NB4 (cell line): ENCODE data around the gene APCDD1.

Experiments used
- CTCF ChIP-seq: IDR thresholded peaks from one replicate; pipeline ENCODE4 v1.5.1; 2012; ENCODE audit warnings: low read depth, low read length
- POLR2A ChIP-seq: IDR thresholded peaks from 2 replicates; pipeline ENCODE4 v1.6.1; 2011; ENCODE audit warnings: mild to moderate bottlenecking; ENCODE audit not compliant: insufficient read length; ENCODE audit errors: extremely low read depth

DNA sequence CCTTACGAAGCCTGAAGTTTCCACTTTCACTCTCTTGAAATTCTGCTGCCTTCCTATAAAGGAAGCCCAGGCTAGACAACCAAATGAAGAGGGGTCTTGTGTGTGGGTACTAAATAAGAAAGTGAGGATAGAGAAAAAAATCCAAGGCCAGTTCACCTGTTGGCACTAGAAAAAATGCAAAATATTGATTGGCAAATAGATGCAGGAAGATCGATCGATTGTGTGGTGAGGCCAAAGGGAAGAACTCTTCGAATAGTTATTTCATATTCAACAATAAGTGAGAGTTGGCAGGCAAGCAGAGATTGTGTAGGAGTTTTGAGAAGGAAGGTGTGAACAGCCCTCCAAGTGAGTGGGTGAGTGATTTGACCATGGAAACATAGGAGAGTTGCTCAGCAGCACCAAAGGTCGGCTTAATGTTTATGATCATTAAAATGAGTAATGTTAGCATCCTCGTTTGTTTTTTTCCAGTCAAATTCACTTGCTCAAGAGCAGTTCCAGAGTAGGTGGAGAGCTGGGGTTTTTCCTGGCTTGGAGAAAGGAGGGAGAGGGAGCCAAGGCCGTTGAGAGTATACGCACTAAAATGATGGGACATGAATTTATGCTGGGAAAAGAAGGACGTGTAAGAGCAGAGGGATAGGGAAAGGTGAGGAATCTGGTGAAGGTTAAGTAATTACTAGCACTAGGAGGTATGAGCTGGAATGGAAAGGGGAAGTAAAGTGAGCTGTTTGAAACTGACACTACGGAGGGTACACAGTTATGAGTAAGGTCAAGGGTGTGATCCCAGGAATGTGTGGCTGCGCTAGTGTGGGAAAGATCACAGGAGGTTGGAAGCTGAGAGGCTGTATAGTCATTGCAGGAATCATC is 70.3 kb downstream of the APCDD1 start:
- no peak for TF ChIP-seq CTCF
- no peak for TF ChIP-seq POLR2A
